ENCODE measurements around the gene SUPT20HL1. TPM values are rescaled to one million over a fixed set of nuclear protein-coding genes. Genes with fewer than 3 reads are reported as not detected.

The SUPT20HL1 gene
- total and polyA plus RNA-seq, 3 donors from 2014 or later = 0.99 to 3.1 (median 1.5) TPM

DNA sequence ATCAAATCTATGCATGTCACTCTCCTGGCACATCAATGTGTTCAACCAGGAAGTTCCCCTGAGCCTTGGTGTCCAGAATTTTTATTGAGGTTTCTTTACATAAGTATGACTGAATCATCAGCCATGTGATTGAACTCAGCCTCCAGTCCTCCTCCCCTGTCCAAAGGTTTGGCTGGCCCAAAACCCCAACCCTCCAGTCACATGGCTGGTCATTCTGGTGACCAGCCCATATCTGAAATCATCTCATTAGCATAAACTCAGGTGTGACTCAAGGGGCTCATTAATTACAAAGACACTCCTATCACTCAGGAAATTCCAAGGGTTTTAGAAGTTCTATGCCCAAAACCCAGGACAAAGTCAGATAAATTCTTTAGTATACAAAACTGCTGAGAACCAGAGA, 26.0 kb upstream of the SUPT20HL1 start:
- Histone ChIP-seq H3K4me3 (no peak overlapping the region), H3K9me3 (no peaks in the 10 kb centered on the region), H3K27me3 (no peaks in the 10 kb centered on the region), H3K36me3 (ENCODE audit: low read depth, missing control alignments) (no peaks in the 10 kb centered on the region), H3K4me1 (no peaks in the 10 kb centered on the region), H3K27ac (no peak overlapping the region)
- intact Hi-C loops (cut with DNase I; ENCODE audit: low total_unique reads) = no loop called here
- no peak for DNase-seq
- TF ChIP-seq POLR2A (IDR thresholded peaks at IDR 0.05) = no peak
- TF ChIP-seq, protein P1, sequence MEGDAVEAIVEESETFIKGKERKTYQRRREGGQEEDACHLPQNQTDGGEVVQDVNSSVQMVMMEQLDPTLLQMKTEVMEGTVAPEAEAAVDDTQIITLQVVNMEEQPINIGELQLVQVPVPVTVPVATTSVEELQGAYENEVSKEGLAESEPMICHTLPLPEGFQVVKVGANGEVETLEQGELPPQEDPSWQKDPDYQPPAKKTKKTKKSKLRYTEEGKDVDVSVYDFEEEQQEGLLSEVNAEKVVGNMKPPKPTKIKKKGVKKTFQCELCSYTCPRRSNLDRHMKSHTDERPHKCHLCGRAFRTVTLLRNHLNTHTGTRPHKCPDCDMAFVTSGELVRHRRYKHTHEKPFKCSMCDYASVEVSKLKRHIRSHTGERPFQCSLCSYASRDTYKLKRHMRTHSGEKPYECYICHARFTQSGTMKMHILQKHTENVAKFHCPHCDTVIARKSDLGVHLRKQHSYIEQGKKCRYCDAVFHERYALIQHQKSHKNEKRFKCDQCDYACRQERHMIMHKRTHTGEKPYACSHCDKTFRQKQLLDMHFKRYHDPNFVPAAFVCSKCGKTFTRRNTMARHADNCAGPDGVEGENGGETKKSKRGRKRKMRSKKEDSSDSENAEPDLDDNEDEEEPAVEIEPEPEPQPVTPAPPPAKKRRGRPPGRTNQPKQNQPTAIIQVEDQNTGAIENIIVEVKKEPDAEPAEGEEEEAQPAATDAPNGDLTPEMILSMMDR (IDR thresholded peaks at IDR 0.05) = no peak

GRCh38 chrX:24335871-24336270, 24.6 kb upstream of the SUPT20HL1 start:
- intact Hi-C loops (cut with DNase I; ENCODE audit: low total_unique reads) = no loop called here
- no peak for TF ChIP-seq POLR2A (IDR thresholded peaks at IDR 0.05)
- TF ChIP-seq, protein P1 (IDR thresholded peaks at IDR 0.05) = no peak
- Histone ChIP-seq H3K27me3 (no peaks in the 10 kb centered on the region), H3K4me3 (no peak overlapping the region), H3K36me3 (ENCODE audit: low read depth, missing control alignments) (no peaks in the 10 kb centered on the region), H3K9me3 (no peaks in the 10 kb centered on the region), H3K27ac (no peak overlapping the region), H3K4me1 (no peaks in the 10 kb centered on the region)
- WGBS, 2 donors = 75 to 89% methylated on average over 1 of the region's 1 CpG
- no peak for DNase-seq

DNA sequence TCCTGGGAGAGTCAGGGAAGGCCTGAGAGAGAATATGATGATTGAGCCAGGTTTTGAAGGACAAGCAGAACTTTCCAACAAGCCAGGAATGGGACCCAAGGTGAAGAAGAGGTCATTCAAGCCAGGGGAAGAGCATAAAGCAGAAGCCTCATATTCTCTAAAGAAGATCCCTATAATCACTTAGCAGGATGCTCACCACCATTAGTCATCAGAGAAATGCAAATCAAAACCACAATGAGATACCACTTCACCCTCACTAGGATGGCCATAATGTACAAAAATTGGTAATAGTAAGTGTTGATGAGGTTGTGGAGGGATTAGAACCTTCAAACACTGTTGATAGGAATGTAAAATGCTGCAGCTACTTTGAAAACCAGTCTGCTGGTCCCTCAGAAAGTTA, 20.5 kb upstream of the SUPT20HL1 start:
- H3K4me1 ChIP-seq = no peaks in the 10 kb centered on the region
- H3K27ac ChIP-seq = no peak overlapping the region
- H3K9me3 ChIP-seq = no peaks in the 10 kb centered on the region
- TF ChIP-seq, protein P1 (IDR thresholded peaks at IDR 0.05) = no peak
- no peak for TF ChIP-seq POLR2A (IDR thresholded peaks at IDR 0.05)
- intact Hi-C loops (cut with DNase I; ENCODE audit: low total_unique reads) = no loop called here
- DNase-seq = no peak
- H3K27me3 ChIP-seq = no peaks in the 10 kb centered on the region
- no peaks in the 10 kb centered on the region for H3K36me3 ChIP-seq (ENCODE audit: low read depth, missing control alignments)
- H3K4me3 ChIP-seq = no peak overlapping the region

GRCh38 chrX:24340501-24340900, 19.9 kb upstream of the SUPT20HL1 start:
- H3K36me3 ChIP-seq (ENCODE audit: low read depth, missing control alignments) = no peaks in the 10 kb centered on the region
- WGBS, 2 donors = 88% methylated on average over 2 of the region's 2 CpGs
- no peak overlapping the region for H3K4me3 ChIP-seq
- no peak for TF ChIP-seq POLR2A (IDR thresholded peaks at IDR 0.05)
- TF ChIP-seq, protein P1 (IDR thresholded peaks at IDR 0.05) = no peak
- no peak for DNase-seq
- intact Hi-C loops (cut with DNase I; ENCODE audit: low total_unique reads) = no loop called here
- H3K27ac ChIP-seq = no peak overlapping the region
- no peaks in the 10 kb centered on the region for H3K4me1 ChIP-seq
- H3K27me3 ChIP-seq = no peaks in the 10 kb centered on the region
- H3K9me3 ChIP-seq = no peaks in the 10 kb centered on the region

- TF ChIP-seq, protein P1 (IDR thresholded peaks at IDR 0.05) = no peak
- TF ChIP-seq POLR2A (IDR thresholded peaks at IDR 0.05) = no peak
- Histone ChIP-seq H3K4me1 (no peaks in the 10 kb centered on the region), H3K9me3 (no peaks in the 10 kb centered on the region), H3K27ac (no peak overlapping the region), H3K4me3 (no peak overlapping the region), H3K36me3 (ENCODE audit: low read depth, missing control alignments) (no peaks in the 10 kb centered on the region), H3K27me3 (no peaks in the 10 kb centered on the region)
- DNase-seq = no peak
- intact Hi-C loops (cut with DNase I; ENCODE audit: low total_unique reads) = no loop called here
- 40 to 64% methylated on average over 1 of the region's 1 CpG for WGBS, 2 donors
Observed at GRCh38 chrX:24341795-24342194, 18.6 kb upstream of the SUPT20HL1 start.

Data from testis (tissue), 3 donors.